ENCODE measurements around the gene USP11.

The USP11 gene

GRCh38 chrX:47232803-47233332, at the start of gene USP11:
Gene USP11 (plus strand): TSS chrX:47233009. CDS start chrX:47233044, 35 bp downstream.
- H3K4me3 ChIP-seq (ENCODE audit: low read depth, low read length), result peak within 1 kb of the TSS; percentile 72
- TF ChIP-seq, protein P1, sequence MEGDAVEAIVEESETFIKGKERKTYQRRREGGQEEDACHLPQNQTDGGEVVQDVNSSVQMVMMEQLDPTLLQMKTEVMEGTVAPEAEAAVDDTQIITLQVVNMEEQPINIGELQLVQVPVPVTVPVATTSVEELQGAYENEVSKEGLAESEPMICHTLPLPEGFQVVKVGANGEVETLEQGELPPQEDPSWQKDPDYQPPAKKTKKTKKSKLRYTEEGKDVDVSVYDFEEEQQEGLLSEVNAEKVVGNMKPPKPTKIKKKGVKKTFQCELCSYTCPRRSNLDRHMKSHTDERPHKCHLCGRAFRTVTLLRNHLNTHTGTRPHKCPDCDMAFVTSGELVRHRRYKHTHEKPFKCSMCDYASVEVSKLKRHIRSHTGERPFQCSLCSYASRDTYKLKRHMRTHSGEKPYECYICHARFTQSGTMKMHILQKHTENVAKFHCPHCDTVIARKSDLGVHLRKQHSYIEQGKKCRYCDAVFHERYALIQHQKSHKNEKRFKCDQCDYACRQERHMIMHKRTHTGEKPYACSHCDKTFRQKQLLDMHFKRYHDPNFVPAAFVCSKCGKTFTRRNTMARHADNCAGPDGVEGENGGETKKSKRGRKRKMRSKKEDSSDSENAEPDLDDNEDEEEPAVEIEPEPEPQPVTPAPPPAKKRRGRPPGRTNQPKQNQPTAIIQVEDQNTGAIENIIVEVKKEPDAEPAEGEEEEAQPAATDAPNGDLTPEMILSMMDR (IDR thresholded peaks at IDR 0.05; ENCODE audit: borderline replicate concordance, insufficient read depth, low read depth, low read length), result no peak

GRCh38 chrX:47184486-47184885, 48.3 kb upstream of the USP11 start:
- H3K4me3 ChIP-seq (ENCODE audit: low read depth, low read length), result no peak overlapping the region
- TF ChIP-seq, protein P1 (IDR thresholded peaks at IDR 0.05; ENCODE audit: borderline replicate concordance, insufficient read depth, low read depth, low read length), result no peak

- TF ChIP-seq, protein P1 (IDR thresholded peaks at IDR 0.05; ENCODE audit: borderline replicate concordance, insufficient read depth, low read depth, low read length), result no peak
- no peak overlapping the region for H3K4me3 ChIP-seq (ENCODE audit: low read depth, low read length)
These were observed 47.6 kb upstream of the USP11 start for GRCh38 chrX:47185241-47185640.

- H3K4me3 ChIP-seq (ENCODE audit: low read depth, low read length), result no peak overlapping the region
- TF ChIP-seq, protein P1 (IDR thresholded peaks at IDR 0.05; ENCODE audit: borderline replicate concordance, insufficient read depth, low read depth, low read length), result no peak
These were observed 46.6 kb upstream of the USP11 start for GRCh38 chrX:47186096-47186740.

GRCh38 chrX:47187106-47187677, 45.6 kb upstream of the USP11 start:
- TF ChIP-seq, protein P1 (IDR thresholded peaks at IDR 0.05; ENCODE audit: borderline replicate concordance, insufficient read depth, low read depth, low read length), result no peak
- H3K4me3 ChIP-seq (ENCODE audit: low read depth, low read length), result no peak overlapping the region

- TF ChIP-seq, protein P1 (IDR thresholded peaks at IDR 0.05; ENCODE audit: borderline replicate concordance, insufficient read depth, low read depth, low read length), result no peak
- H3K4me3 ChIP-seq (ENCODE audit: low read depth, low read length), result no peak overlapping the region
These were observed 42.9 kb upstream of the USP11 start for GRCh38 chrX:47189906-47190305.
